Measurements from ENCODE around the gene AP1S1.
"Not testable (repeated sequence)": the region's sequence is repeated elsewhere in the genome, so short reads cannot be mapped to it uniquely, and the experiment has no call there.

Gene AP1S1

DNA sequence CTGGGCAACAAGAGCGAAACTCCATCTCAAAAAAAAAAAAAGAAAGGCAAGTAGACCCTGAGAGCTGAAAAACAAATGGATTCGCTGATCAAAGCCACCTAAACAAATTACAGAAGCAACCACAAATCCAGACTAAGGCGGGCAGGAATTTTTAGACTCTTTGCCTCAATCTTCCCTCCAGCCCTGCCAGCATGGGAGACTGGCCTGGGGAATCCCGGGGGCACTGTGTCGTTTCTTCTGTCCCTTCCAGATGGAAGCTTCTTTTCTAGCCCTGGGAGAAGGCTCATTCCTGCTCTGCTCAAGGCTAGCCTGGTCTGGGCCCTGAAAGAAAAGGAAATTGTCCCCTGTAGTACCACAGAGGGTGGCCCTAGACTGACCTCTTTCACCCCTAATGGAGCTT is 43.0 kb upstream of the AP1S1 start:
- H3K27ac ChIP-seq (ENCODE audit: low read depth, low read length, poor library complexity, severe bottlenecking), result no peak overlapping the region

DNA sequence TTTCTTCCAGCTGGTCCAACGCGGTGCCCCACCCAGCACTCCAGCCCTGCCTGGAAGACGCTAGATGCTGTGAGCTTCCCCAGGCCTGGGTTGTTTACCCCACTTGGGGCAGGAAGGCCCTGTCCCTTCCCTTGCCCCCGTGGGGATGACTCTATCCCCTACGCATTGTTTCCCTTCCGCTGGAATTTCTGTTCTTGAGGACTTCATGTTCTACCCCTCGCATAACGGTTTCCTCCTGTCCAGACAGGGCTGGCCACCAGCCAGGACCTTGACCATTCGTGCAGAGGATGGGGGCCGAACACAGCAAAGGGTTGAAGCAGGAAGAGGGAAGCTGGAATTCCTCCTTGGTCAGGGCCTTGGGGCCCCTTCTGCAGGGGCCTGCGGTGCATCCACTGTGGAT is 42.0 kb upstream of the AP1S1 start:
- Histone ChIP-seq H3K27ac (ENCODE audit: low read depth, low read length, poor library complexity, severe bottlenecking) (no peak overlapping the region), H3K4me2 (ENCODE audit: low read length) (no peak overlapping the region)
- TF ChIP-seq, protein P1, sequence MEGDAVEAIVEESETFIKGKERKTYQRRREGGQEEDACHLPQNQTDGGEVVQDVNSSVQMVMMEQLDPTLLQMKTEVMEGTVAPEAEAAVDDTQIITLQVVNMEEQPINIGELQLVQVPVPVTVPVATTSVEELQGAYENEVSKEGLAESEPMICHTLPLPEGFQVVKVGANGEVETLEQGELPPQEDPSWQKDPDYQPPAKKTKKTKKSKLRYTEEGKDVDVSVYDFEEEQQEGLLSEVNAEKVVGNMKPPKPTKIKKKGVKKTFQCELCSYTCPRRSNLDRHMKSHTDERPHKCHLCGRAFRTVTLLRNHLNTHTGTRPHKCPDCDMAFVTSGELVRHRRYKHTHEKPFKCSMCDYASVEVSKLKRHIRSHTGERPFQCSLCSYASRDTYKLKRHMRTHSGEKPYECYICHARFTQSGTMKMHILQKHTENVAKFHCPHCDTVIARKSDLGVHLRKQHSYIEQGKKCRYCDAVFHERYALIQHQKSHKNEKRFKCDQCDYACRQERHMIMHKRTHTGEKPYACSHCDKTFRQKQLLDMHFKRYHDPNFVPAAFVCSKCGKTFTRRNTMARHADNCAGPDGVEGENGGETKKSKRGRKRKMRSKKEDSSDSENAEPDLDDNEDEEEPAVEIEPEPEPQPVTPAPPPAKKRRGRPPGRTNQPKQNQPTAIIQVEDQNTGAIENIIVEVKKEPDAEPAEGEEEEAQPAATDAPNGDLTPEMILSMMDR (IDR thresholded peaks at IDR 0.05; ENCODE audit: low read length), result no peak
- no peak for TF ChIP-seq EZH2 (IDR thresholded peaks at IDR 0.05; ENCODE audit: borderline replicate concordance, low read length)

More for the DNA sequence above, 43.0 kb upstream of the AP1S1 start:
- Histone ChIP-seq H3K9ac (ENCODE audit: low read length) (no peak overlapping the region), H4K20me1 (ENCODE audit: insufficient read depth, low read length) (no peaks in the 10 kb centered on the region), H3K4me1 (ENCODE audit: insufficient read depth, low read length, severe bottlenecking) (no peaks in the 10 kb centered on the region), H2AFZ (ENCODE audit: low read length) (no peak overlapping the region), H3K9me3 (ENCODE audit: low read length) (no peaks in the 10 kb centered on the region), H3K79me2 (ENCODE audit: insufficient read depth, low read length) (no peaks in the 10 kb centered on the region), H3K9me2 (ENCODE audit: low read depth, low read length) (no peaks in the 10 kb centered on the region), H3K4me2 (ENCODE audit: low read length) (no peak overlapping the region), H3K27me3 (ENCODE audit: insufficient read depth, low read length) (peaks cover 5% of the 10 kb centered on the region; the same call in 1 of the 2 replicates), H3K36me3 (ENCODE audit: insufficient read depth, low read length) (no peaks in the 10 kb centered on the region), H3K4me3 (ENCODE audit: low read depth, low read length, poor library complexity, severe bottlenecking) (no peak overlapping the region), H3F3A (ENCODE audit: insufficient read depth, low read length) (no peaks in the 10 kb centered on the region)
- TF ChIP-seq EZH2 (IDR thresholded peaks at IDR 0.05; ENCODE audit: borderline replicate concordance, low read length), result no peak
- TF ChIP-seq, protein P1 (IDR thresholded peaks at IDR 0.05; ENCODE audit: low read length), result no peak

DNA sequence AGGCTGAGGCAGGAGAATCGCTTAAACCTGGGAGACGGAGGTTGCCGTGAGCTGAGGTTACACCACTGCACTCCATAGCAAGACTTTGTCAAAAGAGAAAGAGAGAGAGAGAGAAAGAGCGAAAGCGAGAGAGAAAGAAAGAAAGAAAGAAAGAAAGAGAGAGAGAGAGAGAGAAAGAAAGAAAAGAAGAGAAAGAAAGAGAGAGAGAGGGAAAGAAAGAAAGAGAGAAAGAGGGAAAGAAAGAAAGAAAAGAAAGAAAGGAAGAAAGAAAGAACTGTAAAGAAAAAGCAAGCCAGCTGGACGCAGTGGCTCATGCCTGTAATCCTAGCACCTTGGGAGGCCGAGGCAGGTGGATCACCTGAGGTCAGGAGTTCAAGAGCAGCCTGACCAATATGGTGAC is 41.1 kb upstream of the AP1S1 start:
- H2AFZ ChIP-seq (ENCODE audit: low read length); H3K27me3 ChIP-seq (ENCODE audit: insufficient read depth, low read length); H3K9me3 ChIP-seq (ENCODE audit: low read length); H3K4me3 ChIP-seq (ENCODE audit: low read depth, low read length, poor library complexity, severe bottlenecking); H3K79me2 ChIP-seq (ENCODE audit: insufficient read depth, low read length); H3K4me1 ChIP-seq (ENCODE audit: insufficient read depth, low read length, severe bottlenecking); H3K27ac ChIP-seq (ENCODE audit: low read depth, low read length, poor library complexity, severe bottlenecking); H4K20me1 ChIP-seq (ENCODE audit: insufficient read depth, low read length); H3K36me3 ChIP-seq (ENCODE audit: insufficient read depth, low read length); H3K9ac ChIP-seq (ENCODE audit: low read length); H3K4me2 ChIP-seq (ENCODE audit: low read length); H3K9me2 ChIP-seq (ENCODE audit: low read depth, low read length); H3F3A ChIP-seq (ENCODE audit: insufficient read depth, low read length): not testable (repeated sequence)

More for the DNA sequence above, 42.0 kb upstream of the AP1S1 start:
- Histone ChIP-seq H3F3A (ENCODE audit: insufficient read depth, low read length) (no peaks in the 10 kb centered on the region), H3K9me2 (ENCODE audit: low read depth, low read length) (no peaks in the 10 kb centered on the region), H3K4me1 (ENCODE audit: insufficient read depth, low read length, severe bottlenecking) (no peaks in the 10 kb centered on the region), H3K9ac (ENCODE audit: low read length) (no peak overlapping the region), H3K27me3 (ENCODE audit: insufficient read depth, low read length) (peaks cover 5% of the 10 kb centered on the region; the same call in 1 of the 2 replicates), H3K79me2 (ENCODE audit: insufficient read depth, low read length) (no peaks in the 10 kb centered on the region), H3K36me3 (ENCODE audit: insufficient read depth, low read length) (no peaks in the 10 kb centered on the region), H3K4me3 (ENCODE audit: low read depth, low read length, poor library complexity, severe bottlenecking) (no peak overlapping the region), H3K9me3 (ENCODE audit: low read length) (no peaks in the 10 kb centered on the region), H2AFZ (ENCODE audit: low read length) (no peak overlapping the region), H4K20me1 (ENCODE audit: insufficient read depth, low read length) (no peaks in the 10 kb centered on the region)

DNA sequence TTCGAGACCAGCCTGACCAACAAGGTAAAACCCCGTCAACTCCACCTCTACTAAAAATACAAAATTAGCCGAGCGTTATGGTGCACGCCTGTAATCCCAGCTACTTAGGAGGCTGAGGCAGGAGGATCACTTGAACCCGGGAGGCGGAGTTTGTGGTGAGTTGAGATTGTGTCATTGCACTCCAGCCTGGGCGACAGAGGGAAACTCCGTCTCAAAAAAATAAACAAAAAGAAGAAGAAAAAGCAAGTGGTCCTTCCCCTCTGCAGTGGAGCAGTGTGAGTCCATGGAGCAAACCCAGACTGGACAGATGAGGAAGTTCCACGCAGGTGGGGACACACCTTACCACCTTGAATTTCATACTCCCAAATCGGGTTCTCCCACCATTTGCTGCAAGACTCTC is 40.4 kb upstream of the AP1S1 start:
- no peak overlapping the region for H3K9ac ChIP-seq (ENCODE audit: low read length)
- no peaks in the 10 kb centered on the region for H3K4me1 ChIP-seq (ENCODE audit: insufficient read depth, low read length, severe bottlenecking)
- H3K4me3 ChIP-seq (ENCODE audit: low read depth, low read length, poor library complexity, severe bottlenecking), result no peak overlapping the region
- no peaks in the 10 kb centered on the region for H3K9me3 ChIP-seq (ENCODE audit: low read length)
- no peaks in the 10 kb centered on the region for H3K36me3 ChIP-seq (ENCODE audit: insufficient read depth, low read length)
- no peak overlapping the region for H2AFZ ChIP-seq (ENCODE audit: low read length)
- TF ChIP-seq, protein P1 (IDR thresholded peaks at IDR 0.05; ENCODE audit: low read length), result no peak
- no peak for TF ChIP-seq EZH2 (IDR thresholded peaks at IDR 0.05; ENCODE audit: borderline replicate concordance, low read length)
- no peak overlapping the region for H3K4me2 ChIP-seq (ENCODE audit: low read length)
- no peaks in the 10 kb centered on the region for H4K20me1 ChIP-seq (ENCODE audit: insufficient read depth, low read length)
- no peak overlapping the region for H3K27ac ChIP-seq (ENCODE audit: low read depth, low read length, poor library complexity, severe bottlenecking)
- no peaks in the 10 kb centered on the region for H3K79me2 ChIP-seq (ENCODE audit: insufficient read depth, low read length)
- no peaks in the 10 kb centered on the region for H3K9me2 ChIP-seq (ENCODE audit: low read depth, low read length)
- no peaks in the 10 kb centered on the region for H3K27me3 ChIP-seq (ENCODE audit: insufficient read depth, low read length)
- H3F3A ChIP-seq (ENCODE audit: insufficient read depth, low read length), result no peaks in the 10 kb centered on the region

All from OCI-LY1 (cell line).